Measurements from ENCODE around the gene PHOSPHO1. TPM values are rescaled to one million over a fixed set of nuclear protein-coding genes. Genes with fewer than 3 reads are reported as not detected.
"Not testable (repeated sequence)": the region's sequence is repeated elsewhere in the genome, so short reads cannot be mapped to it uniquely, and the experiment has no call there.

The PHOSPHO1 gene, protein sequence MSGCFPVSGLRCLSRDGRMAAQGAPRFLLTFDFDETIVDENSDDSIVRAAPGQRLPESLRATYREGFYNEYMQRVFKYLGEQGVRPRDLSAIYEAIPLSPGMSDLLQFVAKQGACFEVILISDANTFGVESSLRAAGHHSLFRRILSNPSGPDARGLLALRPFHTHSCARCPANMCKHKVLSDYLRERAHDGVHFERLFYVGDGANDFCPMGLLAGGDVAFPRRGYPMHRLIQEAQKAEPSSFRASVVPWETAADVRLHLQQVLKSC
- polyA plus RNA-seq (2012; ENCODE audit: missing spikeins) = 0.81 TPM

GRCh38 chr17:49230636-49231562 lies at the start of gene PHOSPHO1:
Gene PHOSPHO1, minus strand, starts transcription at chr17:49230787. Its CDS starts 4,096 bp downstream, at chr17:49226691.
- FAIRE-seq (peak; percentile 84), DNase-seq (ENCODE audit: insufficient read length) (peak; percentile 90)
- TF ChIP-seq POLR2AphosphoS5 (IDR thresholded peaks at IDR 0.05; ENCODE audit: low read depth, low read length) (no peak), POLR2A (IDR thresholded peaks at IDR 0.05; ENCODE audit: low read depth, low read length) (peak; percentile 34; the same call in 1 of the 2 replicates)

- DNase-seq (ENCODE audit: insufficient read length) (no peak), FAIRE-seq (no peak)
- TF ChIP-seq POLR2A (IDR thresholded peaks at IDR 0.05; ENCODE audit: low read depth, low read length) = no peak
- no peak for TF ChIP-seq POLR2AphosphoS5 (IDR thresholded peaks at IDR 0.05; ENCODE audit: low read depth, low read length)
- no peak for TF ChIP-seq TAF1 (IDR thresholded peaks at IDR 0.05; ENCODE audit: borderline replicate concordance, low read depth, low read length)
Measured at GRCh38 chr17:49280061-49280460, 49.5 kb upstream of the PHOSPHO1 start.

DNA sequence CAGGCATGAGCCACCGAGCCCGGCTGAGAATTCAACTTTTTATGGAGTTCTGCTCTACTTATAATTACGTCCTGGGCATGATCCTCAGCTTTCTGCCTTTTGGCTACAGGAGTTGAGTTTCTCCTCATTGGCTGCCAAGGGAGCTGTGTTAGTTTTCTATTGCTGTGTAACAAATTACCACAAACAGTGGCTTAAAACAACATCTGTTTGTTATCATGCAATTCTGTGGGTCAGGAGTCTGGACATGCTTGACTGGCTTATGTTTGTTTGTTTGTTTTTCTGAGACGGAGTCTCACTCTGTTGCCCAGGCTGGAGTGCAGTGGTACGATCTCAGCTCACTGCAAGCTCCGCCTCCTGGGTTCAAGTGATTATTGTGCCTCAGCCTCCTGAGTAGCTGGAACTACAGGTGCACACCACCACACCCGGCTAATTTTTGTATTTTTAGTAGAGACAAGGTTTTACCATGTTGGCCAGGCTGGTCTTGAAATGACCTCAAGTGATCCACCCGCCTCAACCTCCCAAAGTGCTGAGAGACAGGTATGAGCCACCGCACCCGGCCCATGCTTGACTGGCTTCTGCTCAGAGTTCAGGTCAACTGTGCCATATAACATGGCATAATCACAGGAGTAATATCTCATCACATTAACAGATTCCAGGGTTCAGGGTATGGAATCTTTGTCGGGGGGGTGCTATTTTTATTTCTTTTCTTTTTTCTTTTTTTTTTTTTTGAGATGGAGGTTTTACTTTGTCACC lies 48.9 kb upstream of the PHOSPHO1 start:
- FAIRE-seq = not testable (repeated sequence)

GRCh38 chr17:49278076-49278475 lies 47.5 kb upstream of the PHOSPHO1 start:
- FAIRE-seq (no peak), DNase-seq (ENCODE audit: insufficient read length) (no peak)
- TF ChIP-seq TAF1 (IDR thresholded peaks at IDR 0.05; ENCODE audit: borderline replicate concordance, low read depth, low read length) (no peak), POLR2A (IDR thresholded peaks at IDR 0.05; ENCODE audit: low read depth, low read length) (no peak), POLR2AphosphoS5 (IDR thresholded peaks at IDR 0.05; ENCODE audit: low read depth, low read length) (no peak)

More for the DNA sequence above, 48.9 kb upstream of the PHOSPHO1 start:
- DNase-seq (ENCODE audit: insufficient read length) = not testable (repeated sequence)

DNA sequence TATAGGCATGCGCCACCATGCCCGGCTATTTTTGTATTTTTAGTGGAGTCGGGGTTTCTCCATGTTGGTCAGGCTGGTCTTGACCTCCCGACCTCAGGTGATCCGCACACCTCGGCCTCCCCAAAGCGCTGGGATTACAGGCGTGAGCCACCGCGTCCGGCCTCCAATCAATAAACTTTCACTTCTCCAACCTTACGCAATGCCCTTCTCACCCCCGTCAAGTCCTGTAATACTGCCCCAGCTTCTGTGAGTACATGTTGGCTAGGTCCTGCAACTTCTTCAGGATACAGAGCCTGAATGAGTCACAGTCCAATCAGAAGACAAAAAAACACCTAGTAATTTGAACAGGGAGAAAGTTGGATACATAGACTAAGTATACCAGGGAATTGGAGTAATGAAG lies 47.1 kb upstream of the PHOSPHO1 start:
- no peak for TF ChIP-seq POLR2AphosphoS5 (IDR thresholded peaks at IDR 0.05; ENCODE audit: low read depth, low read length)
- no peak for TF ChIP-seq TAF1 (IDR thresholded peaks at IDR 0.05; ENCODE audit: borderline replicate concordance, low read depth, low read length)
- no peak for TF ChIP-seq POLR2A (IDR thresholded peaks at IDR 0.05; ENCODE audit: low read depth, low read length)
- no peak for FAIRE-seq
- no peak for DNase-seq (ENCODE audit: insufficient read length)

DNA sequence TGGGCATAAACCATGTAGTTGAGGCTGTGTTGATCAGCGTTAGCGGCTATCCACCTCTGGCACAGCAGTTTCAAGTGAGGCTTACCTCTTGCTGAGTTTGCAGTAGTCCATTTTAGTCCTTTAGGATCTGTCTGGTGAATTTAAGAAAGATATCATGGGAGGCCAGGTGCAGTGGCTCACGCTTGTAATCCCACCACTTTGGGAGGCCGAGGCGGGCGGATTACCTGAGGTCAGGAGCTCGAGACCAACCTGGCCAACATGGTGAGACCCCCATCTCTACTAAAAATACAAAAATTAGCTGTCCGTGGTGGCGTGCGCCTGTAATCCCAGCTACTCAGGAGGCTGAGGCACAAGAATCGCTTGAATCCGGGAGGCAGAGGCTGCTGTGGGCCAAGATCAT lies 45.4 kb upstream of the PHOSPHO1 start:
- not testable (repeated sequence) for FAIRE-seq; DNase-seq (ENCODE audit: insufficient read length)

DNA sequence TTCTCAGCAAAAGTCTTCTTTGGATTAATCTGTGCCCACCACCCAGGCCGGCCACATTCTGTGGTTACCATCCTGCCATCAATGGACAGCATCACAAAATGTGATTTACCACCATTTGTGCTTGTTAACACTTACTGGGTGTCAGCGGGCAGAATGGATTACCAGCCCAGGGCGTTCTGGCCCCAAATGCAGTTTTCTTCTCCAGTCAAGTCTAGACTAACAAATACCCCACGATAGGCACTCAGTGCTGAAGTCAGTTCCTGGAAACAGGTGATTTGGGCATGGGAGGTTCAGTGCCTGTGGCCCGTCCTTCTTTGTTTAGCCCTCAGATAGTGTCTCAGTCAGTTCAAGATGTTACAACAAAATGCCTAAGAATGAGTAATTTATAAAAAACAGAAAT lies 38.8 kb upstream of the PHOSPHO1 start:
- no peak for DNase-seq (ENCODE audit: insufficient read length)
- FAIRE-seq = no peak
- TF ChIP-seq POLR2AphosphoS5 (IDR thresholded peaks at IDR 0.05; ENCODE audit: low read depth, low read length) (no peak), POLR2A (IDR thresholded peaks at IDR 0.05; ENCODE audit: low read depth, low read length) (no peak), TAF1 (IDR thresholded peaks at IDR 0.05; ENCODE audit: borderline replicate concordance, low read depth, low read length) (no peak)

DNA sequence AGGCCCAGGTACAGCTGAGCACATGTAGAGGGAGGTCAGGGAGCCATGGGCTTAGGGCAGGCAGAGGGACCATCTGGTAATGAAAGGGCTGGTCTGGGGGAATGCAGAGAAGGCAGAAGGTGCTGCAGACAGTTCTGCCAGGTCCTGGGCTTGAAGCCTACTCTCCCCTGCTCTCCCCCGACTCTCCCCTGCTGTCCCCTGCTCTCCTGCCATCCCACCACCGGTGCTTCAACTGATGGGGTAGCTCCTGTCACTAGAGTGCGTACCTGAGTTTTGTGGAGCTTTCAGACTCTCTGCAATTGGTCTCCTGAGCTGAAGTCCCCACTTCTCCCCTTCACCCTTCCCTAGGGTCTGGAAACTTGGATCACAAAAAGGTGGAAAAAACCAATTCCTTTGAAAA lies 37.3 kb upstream of the PHOSPHO1 start:
- no peak for FAIRE-seq
- TF ChIP-seq POLR2AphosphoS5 (IDR thresholded peaks at IDR 0.05; ENCODE audit: low read depth, low read length) (no peak), TAF1 (IDR thresholded peaks at IDR 0.05; ENCODE audit: borderline replicate concordance, low read depth, low read length) (no peak), POLR2A (IDR thresholded peaks at IDR 0.05; ENCODE audit: low read depth, low read length) (no peak)
- no peak for DNase-seq (ENCODE audit: insufficient read length)

DNA sequence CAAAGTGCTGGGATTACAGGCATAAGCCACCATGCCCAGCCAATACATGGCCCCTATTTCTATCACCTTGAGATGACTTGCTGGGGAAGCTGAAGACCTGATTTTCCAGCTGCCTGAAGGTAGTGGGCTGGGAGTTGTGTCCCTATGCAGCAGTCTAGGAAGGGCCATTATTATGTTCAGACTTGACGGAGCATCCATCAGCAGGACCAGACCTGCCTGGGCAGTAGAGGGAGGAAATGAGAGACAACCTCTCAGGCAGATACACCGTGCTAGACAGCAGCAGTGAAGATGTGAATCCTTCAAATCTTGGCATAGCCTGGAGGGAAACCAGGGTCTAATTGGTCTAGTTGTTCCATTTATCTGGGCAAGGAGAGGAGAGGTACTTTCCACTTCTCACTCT lies 35.6 kb upstream of the PHOSPHO1 start:
- FAIRE-seq = no peak
- DNase-seq (ENCODE audit: insufficient read length) = no peak
- TF ChIP-seq POLR2A (IDR thresholded peaks at IDR 0.05; ENCODE audit: low read depth, low read length) = no peak
- no peak for TF ChIP-seq POLR2AphosphoS5 (IDR thresholded peaks at IDR 0.05; ENCODE audit: low read depth, low read length)
- TF ChIP-seq TAF1 (IDR thresholded peaks at IDR 0.05; ENCODE audit: borderline replicate concordance, low read depth, low read length) = no peak

GRCh38 chr17:49261540-49261939 lies 31.0 kb upstream of the PHOSPHO1 start:
- FAIRE-seq = not testable (repeated sequence)

GRCh38 chr17:49260817-49261291 lies 30.3 kb upstream of the PHOSPHO1 start:
- DNase-seq (ENCODE audit: insufficient read length) (no peak), FAIRE-seq (no peak)
- TF ChIP-seq TAF1 (IDR thresholded peaks at IDR 0.05; ENCODE audit: borderline replicate concordance, low read depth, low read length) (no peak), POLR2AphosphoS5 (IDR thresholded peaks at IDR 0.05; ENCODE audit: low read depth, low read length) (no peak), POLR2A (IDR thresholded peaks at IDR 0.05; ENCODE audit: low read depth, low read length) (no peak)

More at GRCh38 chr17:49261540-49261939, 31.0 kb upstream of the PHOSPHO1 start:
- DNase-seq (ENCODE audit: insufficient read length) = not testable (repeated sequence)
